Neural progenitor cell (in vitro differentiated cells): ENCODE data around the gene LASP1. TPM values are rescaled to one million over a fixed set of nuclear protein-coding genes. Genes with fewer than 3 reads are reported as not detected.

Source experiments
- DNase-seq: peaks from one replicate; pipeline ENCODE4 v3.0.0-alpha.2; 2016; ENCODE audit warnings: low spot score
- H2AFZ ChIP-seq: fragments of 200-600 bp; sonication (generic); replicated peaks from 2 replicates; pipeline ENCODE4 v1.6.1; 2016; ENCODE audit warnings: antibody characterized with exemption
- H3F3A ChIP-seq: fragments of 200-600 bp; sonication (generic); 2 replicates; pipeline ENCODE4 v1.6.1; 2016; ENCODE audit warnings: antibody characterized with exemption, low read depth
- H3K27ac ChIP-seq: fragments of 200-600 bp; sonication (generic); 2 replicates; pipeline ENCODE4 v1.5.1; 2016; ENCODE audit warnings: mild to moderate bottlenecking
- H3K27me3 ChIP-seq: fragments of 200-600 bp; sonication (generic); 2 replicates; pipeline ENCODE4 v1.6.1; 2016; ENCODE audit warnings: mild to moderate bottlenecking, moderate library complexity
- H3K36me3 ChIP-seq: fragments of 200-600 bp; sonication (generic); 2 replicates; pipeline ENCODE4 v1.5.1; 2016
- H3K4me1 ChIP-seq: fragments of 200-600 bp; sonication (generic); 2 replicates; pipeline ENCODE4 v1.6.1; 2016; ENCODE audit warnings: mixed run types
- H3K4me2 ChIP-seq: fragments of 200-600 bp; sonication (generic); 2 replicates; pipeline ENCODE4 v1.6.1; 2016
- H3K4me3 ChIP-seq: fragments of 200-600 bp; sonication (generic); 2 replicates; pipeline ENCODE4 v1.5.1; 2016
- H3K79me2 ChIP-seq: fragments of 200-600 bp; sonication (generic); 2 replicates; pipeline ENCODE4 v1.6.1; 2016; ENCODE audit warnings: low read depth
- H3K9ac ChIP-seq: fragments of 200-600 bp; sonication (generic); 2 replicates; pipeline ENCODE4 v1.6.1; 2016
- H3K9me3 ChIP-seq: fragments of 200-600 bp; sonication (generic); 2 replicates; pipeline ENCODE4 v1.5.1; 2016; ENCODE audit warnings: low read depth
- H4K20me1 ChIP-seq: fragments of 200-600 bp; sonication (generic); 2 replicates; pipeline ENCODE4 v1.6.1; 2016; ENCODE audit warnings: low read depth
- H3K27ac Mint-ChIP-seq: 3 replicates; pipeline ENCODE4 v1.8.0; 2021; ENCODE audit warnings: mixed read lengths
- H3K27me3 Mint-ChIP-seq: 2 replicates; pipeline ENCODE4 v1.8.0; 2022; ENCODE audit warnings: low read depth, mild to moderate bottlenecking, inconsistent platforms, moderate library complexity, mixed read lengths; ENCODE audit not compliant: insufficient read depth
- H3K36me3 Mint-ChIP-seq: 3 replicates; pipeline ENCODE4 v1.8.0; 2021; ENCODE audit warnings: mixed read lengths
- H3K4me1 Mint-ChIP-seq: 3 replicates; pipeline ENCODE4 v1.8.0; 2021; ENCODE audit warnings: mixed read lengths
- H3K4me3 Mint-ChIP-seq: 3 replicates; pipeline ENCODE4 v1.8.0; 2021; ENCODE audit warnings: mild to moderate bottlenecking, moderate library complexity, mixed read lengths
- H3K9me3 Mint-ChIP-seq: 3 replicates; pipeline ENCODE4 v1.8.0; 2020; ENCODE audit warnings: mixed read lengths
- EZH2 ChIP-seq: fragments of 200-600 bp; sonication (generic); IDR thresholded peaks from 2 replicates; pipeline ENCODE4 v1.6.1; 2017; ENCODE audit warnings: antibody characterized with exemption, mild to moderate bottlenecking, moderate library complexity
- EZH2phosphoT487 ChIP-seq: fragments of 200-600 bp; sonication (generic); IDR thresholded peaks from 2 replicates; pipeline ENCODE4 v1.6.1; 2017; ENCODE audit warnings: antibody characterized with exemption
- total RNA-seq: library from RNA; depleted of rRNA; stranded (reverse); fragments of >200 nt; gene quantifications from 2 replicates; pipeline ENCODE4 v1.2.3, GENCODE V29; 2015; ENCODE audit warnings: low replicate concordance
- TF ChIP-seq, protein P1 (sequence below): fragments of 200-600 bp; sonication (generic); IDR thresholded peaks from 2 replicates; pipeline ENCODE4 v1.5.1; 2017; ENCODE audit warnings: antibody characterized with exemption, mild to moderate bottlenecking

Gene LASP1
- total RNA-seq, 1 donor from 2014 or later, result 45.2 TPM

DNA sequence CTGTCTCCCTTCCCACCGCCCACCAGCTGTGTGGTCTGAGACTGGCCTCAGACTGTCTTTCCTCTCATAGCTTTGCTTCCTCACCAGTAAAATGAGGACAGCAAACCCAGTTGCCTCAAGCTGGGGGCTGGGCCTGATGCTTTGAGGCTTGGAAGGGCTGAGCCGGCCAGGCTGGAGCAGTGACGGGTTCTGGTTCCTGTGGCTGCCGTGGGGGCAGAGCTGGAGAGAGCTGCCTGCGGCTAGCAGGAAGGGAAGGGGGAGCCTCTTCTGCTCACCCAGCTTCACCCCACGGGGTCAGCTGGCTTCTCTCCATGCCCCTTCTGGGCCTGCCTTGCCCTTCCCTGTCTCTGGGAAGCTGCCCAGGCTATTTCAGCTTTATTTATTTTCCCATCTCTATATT, 23.7 kb downstream of the LASP1 start:
- TF ChIP-seq EZH2 (no peak), EZH2phosphoT487 (no peak)
- TF ChIP-seq, protein P1, sequence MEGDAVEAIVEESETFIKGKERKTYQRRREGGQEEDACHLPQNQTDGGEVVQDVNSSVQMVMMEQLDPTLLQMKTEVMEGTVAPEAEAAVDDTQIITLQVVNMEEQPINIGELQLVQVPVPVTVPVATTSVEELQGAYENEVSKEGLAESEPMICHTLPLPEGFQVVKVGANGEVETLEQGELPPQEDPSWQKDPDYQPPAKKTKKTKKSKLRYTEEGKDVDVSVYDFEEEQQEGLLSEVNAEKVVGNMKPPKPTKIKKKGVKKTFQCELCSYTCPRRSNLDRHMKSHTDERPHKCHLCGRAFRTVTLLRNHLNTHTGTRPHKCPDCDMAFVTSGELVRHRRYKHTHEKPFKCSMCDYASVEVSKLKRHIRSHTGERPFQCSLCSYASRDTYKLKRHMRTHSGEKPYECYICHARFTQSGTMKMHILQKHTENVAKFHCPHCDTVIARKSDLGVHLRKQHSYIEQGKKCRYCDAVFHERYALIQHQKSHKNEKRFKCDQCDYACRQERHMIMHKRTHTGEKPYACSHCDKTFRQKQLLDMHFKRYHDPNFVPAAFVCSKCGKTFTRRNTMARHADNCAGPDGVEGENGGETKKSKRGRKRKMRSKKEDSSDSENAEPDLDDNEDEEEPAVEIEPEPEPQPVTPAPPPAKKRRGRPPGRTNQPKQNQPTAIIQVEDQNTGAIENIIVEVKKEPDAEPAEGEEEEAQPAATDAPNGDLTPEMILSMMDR, result no peak
- H3K4me1 ChIP-seq, result peaks cover 38% of the 10 kb centered on the region
- H3K27me3 Mint-ChIP-seq, result peaks cover 5% of the 10 kb centered on the region
- H3K4me1 Mint-ChIP-seq, result peaks cover 56% of the 10 kb centered on the region
- H3K36me3 Mint-ChIP-seq, result peaks cover 9% of the 10 kb centered on the region
- H3K36me3 ChIP-seq, result no peaks in the 10 kb centered on the region
- no peak overlapping the region for H3K9ac ChIP-seq
- no peak overlapping the region for H3K27ac Mint-ChIP-seq
- peaks cover 6% of the 10 kb centered on the region for H3K79me2 ChIP-seq
- peak; percentile 13 for DNase-seq
- no peak overlapping the region for H3K4me3 ChIP-seq
- no peaks in the 10 kb centered on the region for H3K27me3 ChIP-seq
- no peaks in the 10 kb centered on the region for H3K9me3 Mint-ChIP-seq
- H2AFZ ChIP-seq, result no peak overlapping the region
- no peak overlapping the region for H3K4me2 ChIP-seq
- no peak overlapping the region for H3K27ac ChIP-seq
- H3K4me3 Mint-ChIP-seq, result no peak overlapping the region
- H3K9me3 ChIP-seq, result no peaks in the 10 kb centered on the region
- H3F3A ChIP-seq, result peaks cover 20% of the 10 kb centered on the region
- H4K20me1 ChIP-seq, result peaks cover 35% of the 10 kb centered on the region

- Mint-ChIP-seq H3K27me3 (peaks cover 5% of the 10 kb centered on the region), H3K4me1 (peaks cover 56% of the 10 kb centered on the region), H3K27ac (peak overlapping the region; percentile 24), H3K36me3 (peaks cover 9% of the 10 kb centered on the region), H3K9me3 (no peaks in the 10 kb centered on the region), H3K4me3 (peak overlapping the region; percentile 12)
- Histone ChIP-seq H4K20me1 (peaks cover 35% of the 10 kb centered on the region), H3K36me3 (no peaks in the 10 kb centered on the region), H3K4me1 (peaks cover 42% of the 10 kb centered on the region), H3F3A (peaks cover 20% of the 10 kb centered on the region), H3K9me3 (no peaks in the 10 kb centered on the region), H3K9ac (no peak overlapping the region), H3K4me3 (no peak overlapping the region), H3K27me3 (no peaks in the 10 kb centered on the region), H3K27ac (no peak overlapping the region), H3K79me2 (peaks cover under 1% of the 10 kb centered on the region), H2AFZ (no peak overlapping the region), H3K4me2 (no peak overlapping the region)
- TF ChIP-seq, protein P1, result no peak
- TF ChIP-seq EZH2phosphoT487, result no peak
- no peak for TF ChIP-seq EZH2
- no peak for DNase-seq
Measured at GRCh38 chr17:38894276-38894675, 24.4 kb downstream of the LASP1 start.

DNA sequence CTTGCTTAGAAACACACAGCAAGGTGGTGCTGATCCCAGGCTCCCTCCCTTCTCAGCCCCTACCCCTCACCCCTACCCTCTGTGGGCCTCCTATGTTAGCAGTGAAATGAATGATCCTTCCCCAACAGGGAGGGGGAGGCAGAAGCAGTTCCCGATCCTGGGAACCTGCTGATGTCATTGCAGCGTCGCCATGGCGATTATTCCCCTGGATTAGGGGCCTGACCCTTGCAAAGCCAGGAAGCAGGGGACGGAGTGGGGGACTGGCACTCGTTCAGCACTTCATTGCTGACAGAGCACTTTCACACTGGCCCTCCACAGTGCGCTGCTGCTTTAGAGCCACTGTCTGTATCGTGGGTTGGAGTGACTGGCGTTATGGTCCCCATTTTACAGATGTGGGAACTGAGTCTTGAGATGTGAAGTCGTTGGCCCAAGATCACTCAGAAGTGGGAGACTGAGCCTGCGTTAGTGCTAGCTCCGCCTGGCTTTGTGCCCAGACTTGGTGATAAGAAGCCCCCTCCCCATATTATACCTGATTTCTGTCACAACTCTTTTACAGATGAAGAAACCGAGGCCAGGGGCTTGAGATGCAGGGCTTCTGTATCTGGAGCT, 26.6 kb downstream of the LASP1 start:
- Mint-ChIP-seq H3K4me3 (peak overlapping the region; percentile 64), H3K4me1 (peaks cover 66% of the 10 kb centered on the region), H3K27ac (peak overlapping the region; percentile 93), H3K27me3 (peaks cover 5% of the 10 kb centered on the region), H3K9me3 (no peaks in the 10 kb centered on the region), H3K36me3 (peaks cover 10% of the 10 kb centered on the region)
- H3K4me1 ChIP-seq, result peaks cover 47% of the 10 kb centered on the region
- H4K20me1 ChIP-seq, result peaks cover 28% of the 10 kb centered on the region
- no peaks in the 10 kb centered on the region for H3K27me3 ChIP-seq
- no peaks in the 10 kb centered on the region for H3K9me3 ChIP-seq
- DNase-seq, result peak; percentile 89
- H3K4me3 ChIP-seq, result no peak overlapping the region
- TF ChIP-seq, protein P1, result no peak
- TF ChIP-seq EZH2phosphoT487 (no peak), EZH2 (no peak)
- H3F3A ChIP-seq, result peaks cover 24% of the 10 kb centered on the region
- H2AFZ ChIP-seq, result no peak overlapping the region
- no peak overlapping the region for H3K9ac ChIP-seq
- H3K79me2 ChIP-seq, result no peaks in the 10 kb centered on the region
- H3K27ac ChIP-seq, result no peak overlapping the region
- H3K4me2 ChIP-seq, result peak overlapping the region; percentile 49
- no peaks in the 10 kb centered on the region for H3K36me3 ChIP-seq
